ENCODE measurements around the gene ALG9. TPM values are rescaled to one million over a fixed set of nuclear protein-coding genes. Genes with fewer than 3 reads are reported as not detected.

ALG9 gene
- total RNA-seq, 2 donors from 2014 or later, result 25.9 to 60.3 TPM

DNA sequence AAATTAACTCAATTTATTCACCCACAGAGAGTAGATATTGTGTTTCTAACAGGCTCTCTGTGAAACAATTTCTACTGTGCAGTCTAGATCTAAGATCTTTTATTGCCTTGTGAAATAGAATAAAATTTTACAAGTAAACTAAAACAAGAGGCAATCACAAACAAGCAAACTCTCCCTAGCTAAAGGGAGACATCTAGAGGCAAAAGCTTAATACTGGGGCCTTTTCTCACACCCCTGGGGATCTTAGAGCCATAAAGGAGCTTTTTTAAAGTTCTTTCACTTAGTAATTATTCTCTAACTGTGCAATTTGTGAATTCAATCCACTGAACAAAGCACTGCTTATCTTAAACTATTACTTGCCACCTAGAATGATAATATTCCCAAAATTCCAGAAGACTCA is 19.7 kb downstream of the ALG9 start:
- peaks cover 0 to 6% of the 10 kb centered on the region in 2 donors for H3K36me3 ChIP-seq (replicated peaks in 1 of 2; ENCODE audit: insufficient read depth in 1 of 2, low read depth in 2 of 2)
- H3K4me1 ChIP-seq, result no peaks in the 10 kb centered on the region
- no peaks in the 10 kb centered on the region for H3K27me3 ChIP-seq
- no peak for DNase-seq
- no peak for TF ChIP-seq POLR2A (IDR thresholded peaks at IDR 0.05)
- TF ChIP-seq, protein P1, sequence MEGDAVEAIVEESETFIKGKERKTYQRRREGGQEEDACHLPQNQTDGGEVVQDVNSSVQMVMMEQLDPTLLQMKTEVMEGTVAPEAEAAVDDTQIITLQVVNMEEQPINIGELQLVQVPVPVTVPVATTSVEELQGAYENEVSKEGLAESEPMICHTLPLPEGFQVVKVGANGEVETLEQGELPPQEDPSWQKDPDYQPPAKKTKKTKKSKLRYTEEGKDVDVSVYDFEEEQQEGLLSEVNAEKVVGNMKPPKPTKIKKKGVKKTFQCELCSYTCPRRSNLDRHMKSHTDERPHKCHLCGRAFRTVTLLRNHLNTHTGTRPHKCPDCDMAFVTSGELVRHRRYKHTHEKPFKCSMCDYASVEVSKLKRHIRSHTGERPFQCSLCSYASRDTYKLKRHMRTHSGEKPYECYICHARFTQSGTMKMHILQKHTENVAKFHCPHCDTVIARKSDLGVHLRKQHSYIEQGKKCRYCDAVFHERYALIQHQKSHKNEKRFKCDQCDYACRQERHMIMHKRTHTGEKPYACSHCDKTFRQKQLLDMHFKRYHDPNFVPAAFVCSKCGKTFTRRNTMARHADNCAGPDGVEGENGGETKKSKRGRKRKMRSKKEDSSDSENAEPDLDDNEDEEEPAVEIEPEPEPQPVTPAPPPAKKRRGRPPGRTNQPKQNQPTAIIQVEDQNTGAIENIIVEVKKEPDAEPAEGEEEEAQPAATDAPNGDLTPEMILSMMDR (IDR thresholded peaks at IDR 0.05), result peak in 1 of 7 experiments; percentile 13
- no peaks in the 10 kb centered on the region for H3K9me3 ChIP-seq
- ATAC-seq, result no peak
- no peak overlapping the region for H3K27ac ChIP-seq
- no peak overlapping the region for H3K4me3 ChIP-seq
- intact Hi-C loops (cut with DNase I), result no loop called here

DNA sequence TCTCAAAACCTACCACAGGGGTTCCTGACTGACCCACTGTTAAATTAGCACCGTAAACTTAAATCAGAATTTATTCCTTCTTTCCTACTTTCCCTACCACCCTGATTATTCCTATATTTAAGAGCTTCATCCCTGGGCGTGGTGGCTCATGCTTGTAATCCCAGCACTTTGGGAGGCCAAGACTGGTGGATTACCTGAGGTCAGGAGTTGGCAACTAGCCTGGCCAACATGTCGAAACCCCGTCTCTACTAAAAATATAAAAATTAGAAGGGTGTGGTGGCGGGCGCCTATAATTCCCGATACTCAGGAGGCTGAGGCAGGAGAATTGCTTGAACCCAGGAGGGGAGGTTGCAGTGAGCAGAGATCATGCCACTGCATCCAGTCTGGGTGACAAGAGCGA is 20.3 kb downstream of the ALG9 start:
- Histone ChIP-seq H3K27me3 (no peaks in the 10 kb centered on the region), H3K9me3 (no peaks in the 10 kb centered on the region), H3K4me1 (no peaks in the 10 kb centered on the region), H3K27ac (no peak overlapping the region), H3K4me3 (no peak overlapping the region), H3K36me3 (replicated peaks in 1 of 2; ENCODE audit: insufficient read depth in 1 of 2, low read depth in 2 of 2) (peaks cover 0 to 9% of the 10 kb centered on the region in 2 donors)
- intact Hi-C loops (cut with DNase I), result no loop called here
- TF ChIP-seq, protein P1 (IDR thresholded peaks at IDR 0.05), result no peak
- no peak for TF ChIP-seq POLR2A (IDR thresholded peaks at IDR 0.05)
- 91 to 92% methylated on average over 8 of the region's 8 CpGs for WGBS, 2 donors
- ATAC-seq, result no peak
- no peak for DNase-seq

- H3K9me3 ChIP-seq, result no peaks in the 10 kb centered on the region
- no peak overlapping the region for H3K4me3 ChIP-seq
- H3K36me3 ChIP-seq (replicated peaks in 1 of 2; ENCODE audit: insufficient read depth in 1 of 2, low read depth in 2 of 2), result peaks cover 0 to 10% of the 10 kb centered on the region in 2 donors
- H3K27ac ChIP-seq, result no peak overlapping the region
- DNase-seq (no peak), ATAC-seq (no peak)
- TF ChIP-seq, protein P1 (IDR thresholded peaks at IDR 0.05), result no peak
- no peak for TF ChIP-seq POLR2A (IDR thresholded peaks at IDR 0.05)
- 94 to 99% methylated on average over 2 to 3 of the region's 3 CpGs for WGBS, 2 donors
- intact Hi-C loops (cut with DNase I), result no loop called here
- H3K27me3 ChIP-seq, result no peaks in the 10 kb centered on the region
- H3K4me1 ChIP-seq, result no peaks in the 10 kb centered on the region
Observed at GRCh38 chr11:111849631-111850030, 21.8 kb downstream of the ALG9 start.

DNA sequence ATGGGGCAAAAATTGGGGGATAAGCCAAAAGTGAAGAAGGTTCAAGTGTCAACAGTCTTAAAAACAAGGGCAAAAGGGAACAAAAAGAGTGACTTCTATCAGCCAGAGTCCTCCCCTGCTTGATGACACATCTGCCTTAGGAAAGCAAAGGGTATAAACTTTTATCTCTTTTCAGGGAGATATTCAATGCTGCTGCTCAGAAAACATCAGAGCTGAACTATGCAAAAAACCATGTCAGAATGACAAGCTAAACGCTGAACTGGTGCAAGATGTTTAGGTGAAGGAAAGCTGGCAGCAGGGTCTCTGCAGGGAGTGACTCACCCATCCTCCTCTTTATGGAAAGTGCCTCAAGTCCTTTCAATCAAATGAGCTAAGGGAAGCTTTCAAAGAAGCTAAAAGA is 24.7 kb downstream of the ALG9 start:
- no peak overlapping the region for H3K4me3 ChIP-seq
- TF ChIP-seq, protein P1 (IDR thresholded peaks at IDR 0.05), result no peak
- TF ChIP-seq POLR2A (IDR thresholded peaks at IDR 0.05), result no peak
- no peaks in the 10 kb centered on the region for H3K9me3 ChIP-seq
- DNase-seq (no peak), ATAC-seq (no peak)
- no peaks in the 10 kb centered on the region for H3K27me3 ChIP-seq
- intact Hi-C loops (cut with DNase I), result no loop called here
- 23 to 38% methylated on average over 1 of the region's 1 CpG for WGBS, 2 donors
- H3K4me1 ChIP-seq, result no peaks in the 10 kb centered on the region
- no peak overlapping the region for H3K27ac ChIP-seq
- peaks cover 0 to 16% of the 10 kb centered on the region in 2 donors for H3K36me3 ChIP-seq (replicated peaks in 1 of 2; ENCODE audit: insufficient read depth in 1 of 2, low read depth in 2 of 2)

- DNase-seq, result no peak
- H3K36me3 ChIP-seq (replicated peaks in 1 of 2; ENCODE audit: insufficient read depth in 1 of 2, low read depth in 2 of 2), result peaks cover 0 to 16% of the 10 kb centered on the region in 2 donors
- H3K27ac ChIP-seq, result no peak overlapping the region
- intact Hi-C loops (cut with DNase I), result no loop called here
- H3K4me1 ChIP-seq, result peaks cover 4% of the 10 kb centered on the region
- no peak for ATAC-seq
- 86 to 87% methylated on average over 2 of the region's 2 CpGs for WGBS, 2 donors
- H3K4me3 ChIP-seq, result no peak overlapping the region
- H3K9me3 ChIP-seq, result no peaks in the 10 kb centered on the region
- no peak for TF ChIP-seq POLR2A (IDR thresholded peaks at IDR 0.05)
- TF ChIP-seq, protein P1 (IDR thresholded peaks at IDR 0.05), result no peak
- no peaks in the 10 kb centered on the region for H3K27me3 ChIP-seq
Observed at GRCh38 chr11:111846063-111846462, 25.3 kb downstream of the ALG9 start.

Measured in body of pancreas (tissue), 4 donors.